ENCODE data around the gene KSR1.
"Not testable (repeated sequence)": the region's sequence is repeated elsewhere in the genome, so short reads cannot be mapped to it uniquely, and the experiment has no call there.

KSR1 gene

GRCh38 chr17:27646232-27646631 is 190.0 kb downstream of the KSR1 start:
- DNase-seq = no peak

- DNase-seq = no peak
Observed at GRCh38 chr17:27647765-27648164, 191.5 kb downstream of the KSR1 start.

- not testable (repeated sequence) for DNase-seq
Observed at GRCh38 chr17:27649111-27649571, 192.9 kb downstream of the KSR1 start.

GRCh38 chr17:27649929-27650328 is 193.7 kb downstream of the KSR1 start:
- no peak for DNase-seq

GRCh38 chr17:27650836-27651235 is 194.6 kb downstream of the KSR1 start:
- no peak for DNase-seq

- peak; percentile 60 for DNase-seq
Observed at GRCh38 chr17:27651411-27652345, 195.4 kb downstream of the KSR1 start.

- not testable (repeated sequence) for DNase-seq
Observed at GRCh38 chr17:27653449-27653971, 197.3 kb downstream of the KSR1 start.

GRCh38 chr17:27654136-27654535 is 197.9 kb downstream of the KSR1 start:
- DNase-seq = no peak

- peak; percentile 60 for DNase-seq
Observed at GRCh38 chr17:27654654-27655524, 198.6 kb downstream of the KSR1 start.

GRCh38 chr17:27655525-27656111 is 199.4 kb downstream of the KSR1 start:
- DNase-seq = not testable (repeated sequence)

- not testable (repeated sequence) for DNase-seq
Observed at GRCh38 chr17:27656620-27657019, 200.4 kb downstream of the KSR1 start.

- DNase-seq = no peak
Observed at GRCh38 chr17:27657620-27658019, 201.4 kb downstream of the KSR1 start.

- DNase-seq = no peak
Observed at GRCh38 chr17:27659683-27660082, 203.4 kb downstream of the KSR1 start.

- DNase-seq = no peak
Observed at GRCh38 chr17:27660436-27660835, 204.2 kb downstream of the KSR1 start.

- DNase-seq = no peak
Observed at GRCh38 chr17:27663936-27664605, 207.8 kb downstream of the KSR1 start.

- no peak for DNase-seq
Observed at GRCh38 chr17:27664606-27664965, 208.3 kb downstream of the KSR1 start.

- DNase-seq = no peak
Observed at GRCh38 chr17:27665549-27665948, 209.3 kb downstream of the KSR1 start.

GRCh38 chr17:27666270-27666669 is 210.0 kb downstream of the KSR1 start:
- DNase-seq = not testable (repeated sequence)

- DNase-seq = no peak
Observed at GRCh38 chr17:27666831-27667560, 210.7 kb downstream of the KSR1 start.

- no peak for DNase-seq
Observed at GRCh38 chr17:27667656-27668487, 211.6 kb downstream of the KSR1 start.

GRCh38 chr17:27668488-27668823 is 212.2 kb downstream of the KSR1 start:
- no peak for DNase-seq

Data from activated gamma-delta T cell treated with Interleukin-2 at 50 U/mL for 16 hours (primary cell).